BLaER1 treated with 17β-estradiol and CSF1 and Interleukin-3, amounts not matched to agents 10 nM and 100 nM (cell line): ENCODE data around the gene MPG.
A peak's percentile ranks its signal among the peaks of the same experiment; 100 is the strongest.
"Not testable (repeated sequence)": the region's sequence is repeated elsewhere in the genome, so short reads cannot be mapped to it uniquely, and the experiment has no call there.

ENCODE experiments used
- H3K27ac ChIP-seq, 11 experiments: shearing (Covaris generic); formaldehyde crosslinking; 2 replicates each; pipeline ENCODE4 v1.8.1; 2022
- H3K27me3 ChIP-seq, 11 experiments: shearing (Covaris generic); formaldehyde crosslinking; 2 replicates each; pipeline ENCODE4 v1.8.1; 2022
- H3K36me3 ChIP-seq, 11 experiments: shearing (Covaris generic); formaldehyde crosslinking; 2 replicates each; pipeline ENCODE4 v1.8.1; 2022
- H3K4me1 ChIP-seq, 10 experiments: shearing (Covaris generic); formaldehyde crosslinking; 2 replicates each; pipeline ENCODE4 v1.8.1; 2022
- H3K4me2 ChIP-seq, 11 experiments: shearing (Covaris generic); formaldehyde crosslinking; 2 replicates each; pipeline ENCODE4 v1.8.1; 2022
- H3K4me3 ChIP-seq, 10 experiments: shearing (Covaris generic); formaldehyde crosslinking; 2 replicates each; pipeline ENCODE4 v1.8.1; 2022
- H3K9ac ChIP-seq, 11 experiments: shearing (Covaris generic); formaldehyde crosslinking; 2 replicates each; pipeline ENCODE4 v1.8.1; 2022
- H3K9me3 ChIP-seq, 11 experiments: shearing (Covaris generic); formaldehyde crosslinking; replicated peaks in 1 of 11; 2 replicates each; pipeline ENCODE4 v1.8.1; 2022
- H4K20me1 ChIP-seq, 11 experiments: shearing (Covaris generic); formaldehyde crosslinking; 2 replicates each; pipeline ENCODE4 v1.8.1; 2022
- Cebpa-rat ChIP-seq, 11 experiments: shearing (Covaris generic); IDR thresholded peaks; 2 replicates each; pipeline ENCODE4 v1.8.1; 2022

The MPG gene

GRCh38 chr16:122361-122760 is 44.3 kb downstream of the MPG start:
- Histone ChIP-seq H3K4me1 (peaks cover 0 to 14% (median 6%) of the 10 kb centered on the region in 10 experiments; a peak in 8 of 20 replicates), H4K20me1 (peaks cover 20 to 82% (median 71%) of the 10 kb centered on the region in 11 experiments; a peak in 20 of 22 replicates), H3K36me3 (peaks cover 26 to 72% (median 42%) of the 10 kb centered on the region in 11 experiments), H3K27ac (no peak overlapping the region), H3K4me3 (no peak overlapping the region), H3K27me3 (no peaks in the 10 kb centered on the region), H3K9ac (peak overlapping the region in 1 of 11 experiments; percentile 6; a peak in 1 of 22 replicates), H3K4me2 (no peak overlapping the region), H3K9me3 (no peaks in the 10 kb centered on the region)
- TF ChIP-seq Cebpa-rat (IDR thresholded peaks at IDR 0.05) = no peak

GRCh38 chr16:123558-124350 is 45.7 kb downstream of the MPG start:
- not testable (repeated sequence) for H3K9me3 ChIP-seq, H3K27ac ChIP-seq, H3K27me3 ChIP-seq, H3K4me3 ChIP-seq, H3K4me2 ChIP-seq
- H3K9ac ChIP-seq = 0 out of 22 replicates have a peak overlapping the region, but pooled peaks of 2 of the 11 experiments have one; percentile 1 to 17
- H3K4me1 ChIP-seq = peaks cover 0 to 14% (median 6%) of the 10 kb centered on the region in 10 experiments; a peak in 8 of 20 replicates
- H4K20me1 ChIP-seq = peaks cover 15 to 75% (median 62%) of the 10 kb centered on the region in 11 experiments; a peak in 20 of 22 replicates
- H3K36me3 ChIP-seq = peaks cover 25 to 63% (median 37%) of the 10 kb centered on the region in 11 experiments

- Histone ChIP-seq H3K9me3 (no peaks in the 10 kb centered on the region), H3K9ac (0 out of 22 replicates have a peak overlapping the region, but pooled peaks of 1 of the 11 experiments have one; percentile 33)
Measured at GRCh38 chr16:125011-125410, 47.0 kb downstream of the MPG start.

GRCh38 chr16:129075-129474 is 51.0 kb downstream of the MPG start:
- no peaks in the 10 kb centered on the region for H3K27me3 ChIP-seq
- no peaks in the 10 kb centered on the region for H3K9me3 ChIP-seq
- H3K4me3 ChIP-seq = no peak overlapping the region
- TF ChIP-seq Cebpa-rat (IDR thresholded peaks at IDR 0.05) = no peak
- H3K4me2 ChIP-seq = no peak overlapping the region
- H3K4me1 ChIP-seq = peaks cover 0 to 10% (median 0%) of the 10 kb centered on the region in 10 experiments; a peak in 6 of 20 replicates
- H3K9ac ChIP-seq = 0 out of 22 replicates have a peak overlapping the region, but pooled peaks of 1 of the 11 experiments have one; percentile 23
- no peak overlapping the region for H3K27ac ChIP-seq
- peaks cover 20 to 83% (median 63%) of the 10 kb centered on the region in 11 experiments; a peak in 20 of 22 replicates for H4K20me1 ChIP-seq
- H3K36me3 ChIP-seq = peaks cover 17 to 52% (median 33%) of the 10 kb centered on the region in 11 experiments

More at GRCh38 chr16:125011-125410, 47.0 kb downstream of the MPG start:
- H3K27ac ChIP-seq = no peak overlapping the region
- no peak overlapping the region for H3K4me3 ChIP-seq
- no peaks in the 10 kb centered on the region for H3K27me3 ChIP-seq
- no peak for TF ChIP-seq Cebpa-rat (IDR thresholded peaks at IDR 0.05)
- no peak overlapping the region for H3K4me2 ChIP-seq
- H4K20me1 ChIP-seq = peaks cover 18 to 75% (median 62%) of the 10 kb centered on the region in 11 experiments; a peak in 21 of 22 replicates
- peaks cover 0 to 11% (median 3%) of the 10 kb centered on the region in 10 experiments; a peak in 8 of 20 replicates for H3K4me1 ChIP-seq
- H3K36me3 ChIP-seq = peaks cover 28 to 64% (median 44%) of the 10 kb centered on the region in 11 experiments

GRCh38 chr16:130533-131173 is 52.6 kb downstream of the MPG start:
- no peak overlapping the region for H3K4me3 ChIP-seq
- no peak overlapping the region for H3K9ac ChIP-seq
- H3K4me2 ChIP-seq = no peak overlapping the region
- H3K27ac ChIP-seq = no peak overlapping the region
- H3K27me3 ChIP-seq = no peaks in the 10 kb centered on the region
- H4K20me1 ChIP-seq = peaks cover 13 to 68% (median 55%) of the 10 kb centered on the region in 11 experiments; a peak in 20 of 22 replicates
- no peaks in the 10 kb centered on the region for H3K9me3 ChIP-seq
- peaks cover 11 to 37% (median 21%) of the 10 kb centered on the region in 11 experiments; a peak in 21 of 22 replicates for H3K36me3 ChIP-seq
- H3K4me1 ChIP-seq = peaks cover 0 to 14% (median 0%) of the 10 kb centered on the region in 10 experiments; a peak in 6 of 20 replicates
- no peak for TF ChIP-seq Cebpa-rat (IDR thresholded peaks at IDR 0.05)

GRCh38 chr16:132120-132519 is 54.1 kb downstream of the MPG start:
- peaks cover 6 to 22% (median 13%) of the 10 kb centered on the region in 10 experiments for H3K4me1 ChIP-seq
- H3K4me2 ChIP-seq = no peak overlapping the region
- no peak overlapping the region for H3K9ac ChIP-seq
- no peak for TF ChIP-seq Cebpa-rat (IDR thresholded peaks at IDR 0.05)
- H3K9me3 ChIP-seq = no peaks in the 10 kb centered on the region
- peaks cover 11 to 35% (median 21%) of the 10 kb centered on the region in 11 experiments; a peak in 21 of 22 replicates for H3K36me3 ChIP-seq
- H4K20me1 ChIP-seq = peaks cover 9 to 62% (median 47%) of the 10 kb centered on the region in 11 experiments; a peak in 20 of 22 replicates
- no peak overlapping the region for H3K4me3 ChIP-seq
- H3K27ac ChIP-seq = no peak overlapping the region
- no peaks in the 10 kb centered on the region for H3K27me3 ChIP-seq

- peaks cover 9 to 55% (median 38%) of the 10 kb centered on the region in 11 experiments; a peak in 20 of 22 replicates for H4K20me1 ChIP-seq
- no peak overlapping the region for H3K4me2 ChIP-seq
- no peak for TF ChIP-seq Cebpa-rat (IDR thresholded peaks at IDR 0.05)
- H3K36me3 ChIP-seq = peaks cover 11 to 29% (median 19%) of the 10 kb centered on the region in 11 experiments; a peak in 20 of 22 replicates
- peaks cover 13 to 28% (median 19%) of the 10 kb centered on the region in 10 experiments for H3K4me1 ChIP-seq
- no peaks in the 10 kb centered on the region for H3K9me3 ChIP-seq
- no peak overlapping the region for H3K4me3 ChIP-seq
- no peak overlapping the region for H3K27ac ChIP-seq
- no peaks in the 10 kb centered on the region for H3K27me3 ChIP-seq
- peak overlapping the region in 1 of 11 experiments; percentile 29; a peak in 1 of 22 replicates for H3K9ac ChIP-seq
Measured at GRCh38 chr16:133716-134115, 55.7 kb downstream of the MPG start.
